WTC11 (cell line): Measurements from ENCODE around the gene COPZ1.
A peak's percentile ranks its signal among the peaks of the same experiment; 100 is the strongest.

Source experiments
- CBFB ChIP-seq: sonication (generic); formaldehyde crosslinking; IDR thresholded peaks from 2 replicates; pipeline ENCODE4 v1.8.1; 2022; ENCODE audit warnings: mild to moderate bottlenecking, low read depth, missing genetic modification reagents
- CREM ChIP-seq: sonication (generic); formaldehyde crosslinking; IDR thresholded peaks from 2 replicates; pipeline ENCODE4 v1.8.1; 2022; ENCODE audit warnings: mild to moderate bottlenecking, missing genetic modification reagents, moderate library complexity
- JAZF1 ChIP-seq: fragments of 250-450 bp; sonication (Bioruptor Pico); IDR thresholded peaks from 2 replicates; pipeline ENCODE4 v1.9.0; 2021; ENCODE audit warnings: moderate library complexity, mild to moderate bottlenecking, inconsistent platforms
- JUN ChIP-seq: sonication (generic); formaldehyde crosslinking; IDR thresholded peaks from 2 replicates; pipeline ENCODE4 v1.8.0; 2023; ENCODE audit warnings: mild to moderate bottlenecking, missing genetic modification reagents
- MLX ChIP-seq: sonication (generic); formaldehyde crosslinking; IDR thresholded peaks from 2 replicates; pipeline ENCODE4 v1.8.1; 2023; ENCODE audit warnings: mild to moderate bottlenecking, missing genetic modification reagents, moderate library complexity
- NFYB ChIP-seq: sonication (generic); formaldehyde crosslinking; conservative IDR thresholded peaks from 2 replicates; pipeline ENCODE4 v1.8.0; 2022; ENCODE audit warnings: low read depth, missing genetic modification reagents
- OVOL2 ChIP-seq: fragments of 250-450 bp; sonication (Bioruptor Pico); IDR thresholded peaks from 2 replicates; pipeline ENCODE4 v1.9.0; 2021; ENCODE audit warnings: mild to moderate bottlenecking, borderline replicate concordance
- ZNF219 ChIP-seq: sonication (generic); formaldehyde crosslinking; IDR thresholded peaks from 2 replicates; pipeline ENCODE4 v1.8.0; 2023; ENCODE audit warnings: missing genetic modification reagents, mild to moderate bottlenecking, borderline replicate concordance
- TF ChIP-seq, protein P1 (sequence below): fragments of 200-600 bp; IDR thresholded peaks from 2 replicates; pipeline ENCODE4 v1.8.0; 2022; ENCODE audit warnings: antibody characterized with exemption
- TF ChIP-seq, protein P2 (sequence below): sonication (generic); formaldehyde crosslinking; IDR thresholded peaks from 2 replicates; pipeline ENCODE4 v1.8.0; 2022; ENCODE audit warnings: mild to moderate bottlenecking, missing genetic modification reagents

DNA sequence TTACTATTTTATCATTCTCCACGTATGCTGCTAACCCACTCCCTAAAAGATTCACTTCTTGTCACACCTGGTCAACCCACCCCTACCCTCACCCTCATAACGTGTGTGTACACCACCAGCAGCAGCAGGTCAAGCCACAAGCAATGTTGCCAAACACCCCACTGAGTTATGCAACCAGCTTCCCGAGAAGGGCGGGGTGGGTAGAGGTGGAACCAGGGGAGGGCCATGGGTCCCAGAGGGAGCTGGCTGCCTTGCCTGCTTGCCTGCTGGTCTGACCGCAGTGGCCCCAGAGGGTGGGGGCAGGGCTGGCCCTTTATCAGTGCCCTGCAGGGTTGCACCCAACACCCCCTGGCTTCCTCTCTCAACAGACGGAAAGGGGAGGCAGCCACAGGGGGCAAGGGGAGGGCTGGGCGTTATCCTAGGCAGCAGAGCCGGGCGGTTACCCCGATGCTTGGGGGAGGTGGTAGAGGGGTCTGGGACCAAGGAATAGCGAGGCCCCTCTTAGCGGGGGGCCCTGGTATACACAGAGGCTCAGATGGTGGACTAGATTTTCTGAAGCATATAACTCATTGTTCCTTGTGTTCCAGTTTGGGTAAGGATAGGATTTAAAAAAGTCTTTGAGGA lies 20.6 kb upstream of the COPZ1 start:
- TF ChIP-seq MLX: no peak
- TF ChIP-seq, protein P1, sequence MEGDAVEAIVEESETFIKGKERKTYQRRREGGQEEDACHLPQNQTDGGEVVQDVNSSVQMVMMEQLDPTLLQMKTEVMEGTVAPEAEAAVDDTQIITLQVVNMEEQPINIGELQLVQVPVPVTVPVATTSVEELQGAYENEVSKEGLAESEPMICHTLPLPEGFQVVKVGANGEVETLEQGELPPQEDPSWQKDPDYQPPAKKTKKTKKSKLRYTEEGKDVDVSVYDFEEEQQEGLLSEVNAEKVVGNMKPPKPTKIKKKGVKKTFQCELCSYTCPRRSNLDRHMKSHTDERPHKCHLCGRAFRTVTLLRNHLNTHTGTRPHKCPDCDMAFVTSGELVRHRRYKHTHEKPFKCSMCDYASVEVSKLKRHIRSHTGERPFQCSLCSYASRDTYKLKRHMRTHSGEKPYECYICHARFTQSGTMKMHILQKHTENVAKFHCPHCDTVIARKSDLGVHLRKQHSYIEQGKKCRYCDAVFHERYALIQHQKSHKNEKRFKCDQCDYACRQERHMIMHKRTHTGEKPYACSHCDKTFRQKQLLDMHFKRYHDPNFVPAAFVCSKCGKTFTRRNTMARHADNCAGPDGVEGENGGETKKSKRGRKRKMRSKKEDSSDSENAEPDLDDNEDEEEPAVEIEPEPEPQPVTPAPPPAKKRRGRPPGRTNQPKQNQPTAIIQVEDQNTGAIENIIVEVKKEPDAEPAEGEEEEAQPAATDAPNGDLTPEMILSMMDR: no peak
- TF ChIP-seq OVOL2 (CRISPR knock-in tag): no peak
- no peak for TF ChIP-seq CBFB
- TF ChIP-seq JUN (CRISPR knock-in tag): no peak
- no peak for TF ChIP-seq ZNF219 (CRISPR knock-in tag)
- TF ChIP-seq, protein P2, sequence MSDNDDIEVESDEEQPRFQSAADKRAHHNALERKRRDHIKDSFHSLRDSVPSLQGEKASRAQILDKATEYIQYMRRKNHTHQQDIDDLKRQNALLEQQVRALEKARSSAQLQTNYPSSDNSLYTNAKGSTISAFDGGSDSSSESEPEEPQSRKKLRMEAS (CRISPR knock-in tag): 0 out of 2 replicates have a peak, but pooled peaks have one; percentile 18
- no peak for TF ChIP-seq JAZF1 (CRISPR knock-in tag)
- TF ChIP-seq CREM (CRISPR knock-in tag): no peak
- no peak for TF ChIP-seq NFYB
